Panc1 (cell line): ENCODE results near the gene GABRB1. TPM values are rescaled to one million over a fixed set of nuclear protein-coding genes. Genes with fewer than 3 reads are reported as not detected.

ENCODE experiments used
- ATAC-seq: fragments of 200-7000 bp; cut with Tn5 transposase; 2 replicates; pipeline ENCODE4 v1.9.1; 2020; ENCODE audit warnings: mild to moderate bottlenecking, moderate library complexity
- BruUV-seq: library from RNA; stranded (reverse); fragments of 400-500 nt; replicated peaks from 2 replicates; lab custom pipeline; 2021; lab: Mats Ljungman, UMichigan
- CTCF ChIA-PET: fragments of 300-600 bp; sonication (Branson Sonifier 250); formaldehyde crosslinking; loops from one replicate; lab custom pipeline; 2022; ENCODE audit warnings: antibody characterized with exemption; lab: Charles Lee
- POLR2A ChIA-PET: fragments of 300-600 bp; sonication (Branson Sonifier 250); formaldehyde crosslinking; loops from one replicate; lab custom pipeline; 2022; ENCODE audit warnings: antibody characterized with exemption; lab: Charles Lee
- DNase-seq: peaks from one replicate; pipeline ENCODE4 v3.0.0-alpha.2; 2010; ENCODE audit warnings: low read depth, low spot score
- H3K27ac ChIP-seq: 2 replicates; pipeline ENCODE4 v1.5.1; 2011; ENCODE audit warnings: mild to moderate bottlenecking, low read length, inconsistent platforms
- H3K27me3 ChIP-seq: fragments of 200-500 bp; sonication (Bioruptor generic); 2 replicates; pipeline ENCODE4 v1.6.0; 2014; ENCODE audit warnings: low read length, inconsistent platforms; ENCODE audit not compliant: control insufficient read depth, insufficient read depth
- H3K36me3 ChIP-seq: fragments of 200-500 bp; sonication (Bioruptor generic); 2 replicates; pipeline ENCODE4 v1.5.1; 2014; ENCODE audit warnings: inconsistent platforms, mild to moderate bottlenecking, low read length, moderate library complexity; ENCODE audit not compliant: control insufficient read depth, insufficient read depth
- H3K4me1 ChIP-seq: 2 replicates; pipeline ENCODE4 v1.5.1; 2011; ENCODE audit warnings: inconsistent platforms, mild to moderate bottlenecking, low read length, moderate library complexity; ENCODE audit not compliant: control insufficient read depth, insufficient read depth
- H3K4me3 ChIP-seq, 2 experiments: 2 replicates each; pipeline ENCODE4 v1.5.1; 2011 to 2012; ENCODE audit warnings: low read depth in 2 of 2, low read length in 2 of 2, mild to moderate bottlenecking in 2 of 2, inconsistent platforms in 1 of 2, moderate library complexity in 1 of 2
- H3K9me3 ChIP-seq: fragments of 200-500 bp; sonication (Bioruptor generic); 2 replicates; pipeline ENCODE4 v1.5.1; 2014; ENCODE audit warnings: low read depth, mild to moderate bottlenecking, inconsistent platforms, low read length, moderate library complexity; ENCODE audit not compliant: control insufficient read depth, insufficient read depth
- POLR2AphosphoS5 ChIP-seq: IDR thresholded peaks from 2 replicates; pipeline ENCODE4 v1.6.1; 2012; ENCODE audit warnings: mild to moderate bottlenecking, low read depth, low read length, moderate library complexity
- SIN3A ChIP-seq: IDR thresholded peaks from 2 replicates; pipeline ENCODE4 v1.6.1; 2012; ENCODE audit warnings: low read depth, mild to moderate bottlenecking, low read length, moderate library complexity, borderline replicate concordance; ENCODE audit not compliant: insufficient read depth
- TCF7L2 ChIP-seq: IDR thresholded peaks from 2 replicates; pipeline ENCODE4 v1.6.1; 2011; ENCODE audit warnings: mild to moderate bottlenecking, low read depth, low read length, inconsistent platforms
- in situ Hi-C: cut with HindIII; loops from 2 replicates; pipeline ENCODE4 v1.10.0; 2016; ENCODE audit warnings: low sequenced_read_pairs, low pct_unique_long_range_greater_than_20kb
- intact Hi-C: fragments of 100-400 bp; cut with micrococcal nuclease; formaldehyde crosslinking; loops from one replicate; pipeline ENCODE4 v1.10.0; 2022; ENCODE audit not compliant: unreplicated experiment
- total RNA-seq: library from RNA; stranded (reverse); gene quantifications from one replicate; pipeline ENCODE4 v1.2.1, GENCODE V29; 2021; ENCODE audit not compliant: unreplicated experiment
- TF ChIP-seq, protein P1 (sequence below): fragments of 450-650 bp; IDR thresholded peaks from 2 replicates; pipeline ENCODE4 v1.5.1; 2017; ENCODE audit warnings: mild to moderate bottlenecking
- TF ChIP-seq, protein P2 (sequence below), 2 experiments: IDR thresholded peaks; 2 replicates each; pipeline ENCODE4 v1.6.1; 2011 to 2012; ENCODE audit warnings: low read depth in 2 of 2, control low read depth in 1 of 2, low read length in 1 of 2, mild to moderate bottlenecking in 1 of 2, moderate library complexity in 1 of 2; ENCODE audit not compliant: insufficient read depth in 1 of 2

GABRB1 gene
- total RNA-seq, 1 experiment from 2014 or later, result not detected

DNA sequence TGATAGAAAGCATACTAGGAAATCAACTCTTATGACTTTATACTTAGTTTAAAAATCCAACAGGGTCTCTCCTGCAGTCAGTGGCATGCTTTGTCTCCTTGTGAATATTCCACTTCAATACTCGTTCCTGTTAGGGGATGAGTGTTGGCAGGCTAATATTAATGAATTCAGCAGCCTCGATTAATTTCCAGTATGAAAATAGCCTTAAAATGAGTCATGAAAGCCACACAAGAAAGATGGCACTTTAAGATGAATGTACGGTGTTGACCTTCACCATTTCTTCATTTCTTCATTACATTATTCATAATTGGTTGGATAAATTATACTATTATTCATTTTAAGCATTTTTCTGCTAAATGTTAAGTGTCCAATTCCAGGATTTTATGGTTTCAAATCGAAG is 29.2 kb downstream of the GABRB1 start:
- CTCF ChIA-PET, result no interaction called here
- DNase-seq (no peak), ATAC-seq (no peak)
- Histone ChIP-seq H3K4me3 (no peak overlapping the region), H3K9me3 (no peaks in the 10 kb centered on the region), H3K27me3 (no peaks in the 10 kb centered on the region), H3K27ac (no peak overlapping the region), H3K36me3 (no peaks in the 10 kb centered on the region), H3K4me1 (no peaks in the 10 kb centered on the region)
- in situ Hi-C loops (no loop called here), intact Hi-C loops (no loop called here)
- POLR2A ChIA-PET, result no interaction called here
- TF ChIP-seq, protein P1, sequence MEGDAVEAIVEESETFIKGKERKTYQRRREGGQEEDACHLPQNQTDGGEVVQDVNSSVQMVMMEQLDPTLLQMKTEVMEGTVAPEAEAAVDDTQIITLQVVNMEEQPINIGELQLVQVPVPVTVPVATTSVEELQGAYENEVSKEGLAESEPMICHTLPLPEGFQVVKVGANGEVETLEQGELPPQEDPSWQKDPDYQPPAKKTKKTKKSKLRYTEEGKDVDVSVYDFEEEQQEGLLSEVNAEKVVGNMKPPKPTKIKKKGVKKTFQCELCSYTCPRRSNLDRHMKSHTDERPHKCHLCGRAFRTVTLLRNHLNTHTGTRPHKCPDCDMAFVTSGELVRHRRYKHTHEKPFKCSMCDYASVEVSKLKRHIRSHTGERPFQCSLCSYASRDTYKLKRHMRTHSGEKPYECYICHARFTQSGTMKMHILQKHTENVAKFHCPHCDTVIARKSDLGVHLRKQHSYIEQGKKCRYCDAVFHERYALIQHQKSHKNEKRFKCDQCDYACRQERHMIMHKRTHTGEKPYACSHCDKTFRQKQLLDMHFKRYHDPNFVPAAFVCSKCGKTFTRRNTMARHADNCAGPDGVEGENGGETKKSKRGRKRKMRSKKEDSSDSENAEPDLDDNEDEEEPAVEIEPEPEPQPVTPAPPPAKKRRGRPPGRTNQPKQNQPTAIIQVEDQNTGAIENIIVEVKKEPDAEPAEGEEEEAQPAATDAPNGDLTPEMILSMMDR, result no peak
- TF ChIP-seq SIN3A, result no peak
- no peak for TF ChIP-seq POLR2AphosphoS5
- TF ChIP-seq, protein P2, sequence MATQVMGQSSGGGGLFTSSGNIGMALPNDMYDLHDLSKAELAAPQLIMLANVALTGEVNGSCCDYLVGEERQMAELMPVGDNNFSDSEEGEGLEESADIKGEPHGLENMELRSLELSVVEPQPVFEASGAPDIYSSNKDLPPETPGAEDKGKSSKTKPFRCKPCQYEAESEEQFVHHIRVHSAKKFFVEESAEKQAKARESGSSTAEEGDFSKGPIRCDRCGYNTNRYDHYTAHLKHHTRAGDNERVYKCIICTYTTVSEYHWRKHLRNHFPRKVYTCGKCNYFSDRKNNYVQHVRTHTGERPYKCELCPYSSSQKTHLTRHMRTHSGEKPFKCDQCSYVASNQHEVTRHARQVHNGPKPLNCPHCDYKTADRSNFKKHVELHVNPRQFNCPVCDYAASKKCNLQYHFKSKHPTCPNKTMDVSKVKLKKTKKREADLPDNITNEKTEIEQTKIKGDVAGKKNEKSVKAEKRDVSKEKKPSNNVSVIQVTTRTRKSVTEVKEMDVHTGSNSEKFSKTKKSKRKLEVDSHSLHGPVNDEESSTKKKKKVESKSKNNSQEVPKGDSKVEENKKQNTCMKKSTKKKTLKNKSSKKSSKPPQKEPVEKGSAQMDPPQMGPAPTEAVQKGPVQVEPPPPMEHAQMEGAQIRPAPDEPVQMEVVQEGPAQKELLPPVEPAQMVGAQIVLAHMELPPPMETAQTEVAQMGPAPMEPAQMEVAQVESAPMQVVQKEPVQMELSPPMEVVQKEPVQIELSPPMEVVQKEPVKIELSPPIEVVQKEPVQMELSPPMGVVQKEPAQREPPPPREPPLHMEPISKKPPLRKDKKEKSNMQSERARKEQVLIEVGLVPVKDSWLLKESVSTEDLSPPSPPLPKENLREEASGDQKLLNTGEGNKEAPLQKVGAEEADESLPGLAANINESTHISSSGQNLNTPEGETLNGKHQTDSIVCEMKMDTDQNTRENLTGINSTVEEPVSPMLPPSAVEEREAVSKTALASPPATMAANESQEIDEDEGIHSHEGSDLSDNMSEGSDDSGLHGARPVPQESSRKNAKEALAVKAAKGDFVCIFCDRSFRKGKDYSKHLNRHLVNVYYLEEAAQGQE (IDR thresholded peaks at IDR 0.05; ENCODE audit: insufficient read depth in 1 of 2, low read depth in 2 of 2, low read length in 1 of 2), result no peak
- TF ChIP-seq TCF7L2, result no peak
- no TSS peak for BruUV-seq

DNA sequence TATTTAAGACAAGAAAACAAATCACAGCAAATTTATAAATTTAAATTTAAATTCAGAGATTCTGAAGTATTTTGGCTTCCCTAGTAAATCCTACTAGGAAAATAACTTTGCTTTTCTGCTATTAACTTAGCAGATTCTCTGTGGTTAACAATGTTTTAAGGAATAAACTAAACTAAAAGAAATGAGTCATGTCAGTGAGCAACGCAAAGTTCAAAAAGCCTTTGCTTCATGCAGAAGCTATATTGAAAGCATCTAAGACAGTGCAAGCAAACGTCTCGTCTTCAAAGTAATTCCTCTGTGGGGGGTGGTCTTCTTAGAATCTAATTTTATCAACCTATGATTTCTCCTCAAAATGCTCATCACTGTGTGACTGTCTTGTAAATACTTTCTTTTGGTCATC is 30.1 kb downstream of the GABRB1 start:
- ATAC-seq (no peak), DNase-seq (no peak)
- H3K36me3 ChIP-seq, result no peaks in the 10 kb centered on the region
- ChIA-PET POLR2A (no interaction called here), CTCF (no interaction called here)
- H3K9me3 ChIP-seq, result no peaks in the 10 kb centered on the region
- H3K27ac ChIP-seq, result no peak overlapping the region
- in situ Hi-C loops (no loop called here), intact Hi-C loops (no loop called here)
- no TSS peak for BruUV-seq
- TF ChIP-seq POLR2AphosphoS5 (no peak), SIN3A (no peak), TCF7L2 (no peak)
- TF ChIP-seq, protein P2 (IDR thresholded peaks at IDR 0.05; ENCODE audit: insufficient read depth in 1 of 2, low read depth in 2 of 2, low read length in 1 of 2), result no peak
- TF ChIP-seq, protein P1, result no peak
- no peak overlapping the region for H3K4me3 ChIP-seq
- no peaks in the 10 kb centered on the region for H3K27me3 ChIP-seq
- H3K4me1 ChIP-seq, result no peaks in the 10 kb centered on the region
